Cardiac muscle cell (in vitro differentiated cells and primary cell): ENCODE data around the gene APP. TPM values are rescaled to one million over a fixed set of nuclear protein-coding genes. Genes with fewer than 3 reads are reported as not detected.
A peak's percentile ranks its signal among the peaks of the same experiment; 100 is the strongest.
"Not testable (repeated sequence)": the region's sequence is repeated elsewhere in the genome, so short reads cannot be mapped to it uniquely, and the experiment has no call there.

Experiments used
- DNase-seq, 2 donors: peaks; one replicate each; pipeline versions ENCODE4 v3.0.0 to v3.0.0-alpha.2; 2010 to 2017; ENCODE audit warnings: low read depth in 1 of 2, low spot score in 1 of 2
- H3K27ac ChIP-seq: fragments of 200-600 bp; sonication (generic); 2 replicates; pipeline ENCODE4 v1.5.1; 2016
- H3K27me3 ChIP-seq: fragments of 200-600 bp; sonication (generic); 2 replicates; pipeline ENCODE4 v1.6.0; 2016; ENCODE audit warnings: control low read depth
- H3K36me3 ChIP-seq: fragments of 200-600 bp; sonication (generic); 2 replicates; pipeline ENCODE4 v1.5.1; 2016; ENCODE audit warnings: control low read depth
- H3K4me1 ChIP-seq: fragments of 200-600 bp; sonication (generic); 2 replicates; pipeline ENCODE4 v1.8.1; 2017; ENCODE audit warnings: low read depth, mild to moderate bottlenecking, mixed run types
- H3K4me3 ChIP-seq: fragments of 200-600 bp; sonication (generic); 2 replicates; pipeline ENCODE4 v1.5.1; 2016; ENCODE audit warnings: mild to moderate bottlenecking
- H3K9me3 ChIP-seq: fragments of 200-600 bp; sonication (generic); 2 replicates; pipeline ENCODE4 v1.5.1; 2017; ENCODE audit warnings: low read depth, mild to moderate bottlenecking, control low read depth
- polyA plus RNA-seq: library from polyadenylated mRNA; unstranded; fragments of >200 nt; fragmentation: Nextera tagmentation; extraction: Ambion mirVana; gene quantifications from 2 replicates; pipeline ENCODE4 v1.2.1, GENCODE V29; 2016
- total RNA-seq: library from RNA; depleted of rRNA; stranded (reverse); fragments of >200 nt; gene quantifications from 2 replicates; pipeline ENCODE4 v1.2.3, GENCODE V29; 2016
- TF ChIP-seq, protein P1 (sequence below): IDR thresholded peaks from 2 replicates; pipeline ENCODE4 v1.5.1; 2012; ENCODE audit warnings: low read depth, mild to moderate bottlenecking, low read length

APP gene
- total and polyA plus RNA-seq, 2 experiments from 2014 or later, result 31.8 to 359 TPM

DNA sequence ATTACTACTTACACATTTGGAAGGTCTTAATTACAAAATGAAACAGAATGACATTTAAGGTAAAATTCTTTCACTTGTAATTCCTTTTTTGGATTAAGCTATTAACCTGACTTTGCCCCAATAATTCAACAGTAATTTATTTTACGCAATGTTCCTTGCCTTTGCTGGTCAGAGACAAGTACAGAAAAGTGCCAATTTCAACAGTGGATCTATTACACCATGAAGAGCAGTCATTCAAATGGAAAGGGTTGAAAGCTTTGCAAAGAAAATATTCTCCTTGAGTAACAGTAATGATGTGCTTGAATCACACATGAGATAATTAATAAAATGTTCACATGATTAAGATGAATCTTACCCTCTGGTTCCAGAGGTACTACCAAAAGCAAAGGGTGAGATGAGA, 84.7 kb downstream of the APP start:
- Histone ChIP-seq H3K9me3 (no peaks in the 10 kb centered on the region), H3K4me1 (peaks cover 7% of the 10 kb centered on the region), H3K27ac (no peak overlapping the region), H3K4me3 (no peak overlapping the region), H3K27me3 (no peaks in the 10 kb centered on the region), H3K36me3 (peaks cover 5% of the 10 kb centered on the region)
- TF ChIP-seq, protein P1, sequence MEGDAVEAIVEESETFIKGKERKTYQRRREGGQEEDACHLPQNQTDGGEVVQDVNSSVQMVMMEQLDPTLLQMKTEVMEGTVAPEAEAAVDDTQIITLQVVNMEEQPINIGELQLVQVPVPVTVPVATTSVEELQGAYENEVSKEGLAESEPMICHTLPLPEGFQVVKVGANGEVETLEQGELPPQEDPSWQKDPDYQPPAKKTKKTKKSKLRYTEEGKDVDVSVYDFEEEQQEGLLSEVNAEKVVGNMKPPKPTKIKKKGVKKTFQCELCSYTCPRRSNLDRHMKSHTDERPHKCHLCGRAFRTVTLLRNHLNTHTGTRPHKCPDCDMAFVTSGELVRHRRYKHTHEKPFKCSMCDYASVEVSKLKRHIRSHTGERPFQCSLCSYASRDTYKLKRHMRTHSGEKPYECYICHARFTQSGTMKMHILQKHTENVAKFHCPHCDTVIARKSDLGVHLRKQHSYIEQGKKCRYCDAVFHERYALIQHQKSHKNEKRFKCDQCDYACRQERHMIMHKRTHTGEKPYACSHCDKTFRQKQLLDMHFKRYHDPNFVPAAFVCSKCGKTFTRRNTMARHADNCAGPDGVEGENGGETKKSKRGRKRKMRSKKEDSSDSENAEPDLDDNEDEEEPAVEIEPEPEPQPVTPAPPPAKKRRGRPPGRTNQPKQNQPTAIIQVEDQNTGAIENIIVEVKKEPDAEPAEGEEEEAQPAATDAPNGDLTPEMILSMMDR, result no peak
- DNase-seq, result no peak

DNA sequence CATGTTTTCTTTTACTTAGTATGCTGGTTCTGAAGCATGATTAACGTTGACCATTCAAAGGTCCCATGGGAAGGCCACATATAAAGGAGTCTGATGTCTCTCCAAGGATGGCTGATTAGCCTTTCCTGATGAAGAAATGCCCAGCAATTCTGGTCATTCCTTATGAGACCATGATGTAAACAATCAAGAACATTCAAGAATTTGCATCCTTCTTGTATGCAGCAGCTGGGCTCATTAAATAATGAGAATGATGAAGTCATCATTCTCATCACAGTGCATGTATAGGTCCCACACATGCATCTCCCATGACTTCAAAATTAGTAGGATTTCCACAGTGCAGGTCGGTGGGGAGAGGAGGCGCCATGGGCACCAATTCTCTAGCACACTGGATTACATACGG, 85.4 kb downstream of the APP start:
- DNase-seq, result no peak
- TF ChIP-seq, protein P1, result no peak
- no peak overlapping the region for H3K4me3 ChIP-seq
- peaks cover 7% of the 10 kb centered on the region for H3K4me1 ChIP-seq
- H3K36me3 ChIP-seq, result peaks cover 5% of the 10 kb centered on the region
- no peaks in the 10 kb centered on the region for H3K9me3 ChIP-seq
- no peaks in the 10 kb centered on the region for H3K27me3 ChIP-seq
- H3K27ac ChIP-seq, result no peak overlapping the region

DNA sequence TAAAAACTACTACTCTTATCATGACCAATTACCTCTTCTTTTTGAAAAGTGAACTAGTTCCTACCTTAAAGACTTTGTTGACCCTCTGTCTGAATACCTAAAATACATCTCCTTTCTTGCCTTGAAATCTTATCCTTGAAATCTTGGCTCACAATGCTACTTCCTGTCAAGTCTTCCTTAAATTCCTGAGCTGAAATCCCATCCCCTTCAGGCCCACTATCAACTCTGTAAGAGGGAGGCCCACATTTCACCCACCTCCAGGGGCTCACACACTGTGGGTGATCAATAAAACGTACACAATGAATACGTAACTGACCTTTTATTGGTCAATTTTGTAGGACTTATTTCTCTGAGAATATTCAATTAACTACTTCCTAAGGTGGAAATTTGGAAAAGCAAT, 88.0 kb downstream of the APP start:
- Histone ChIP-seq H3K4me1 (peaks cover 7% of the 10 kb centered on the region), H3K27ac (peak overlapping the region; percentile 28), H3K36me3 (no peaks in the 10 kb centered on the region), H3K27me3 (no peaks in the 10 kb centered on the region), H3K4me3 (no peak overlapping the region), H3K9me3 (no peaks in the 10 kb centered on the region)
- no peak for DNase-seq
- TF ChIP-seq, protein P1, result no peak

DNA sequence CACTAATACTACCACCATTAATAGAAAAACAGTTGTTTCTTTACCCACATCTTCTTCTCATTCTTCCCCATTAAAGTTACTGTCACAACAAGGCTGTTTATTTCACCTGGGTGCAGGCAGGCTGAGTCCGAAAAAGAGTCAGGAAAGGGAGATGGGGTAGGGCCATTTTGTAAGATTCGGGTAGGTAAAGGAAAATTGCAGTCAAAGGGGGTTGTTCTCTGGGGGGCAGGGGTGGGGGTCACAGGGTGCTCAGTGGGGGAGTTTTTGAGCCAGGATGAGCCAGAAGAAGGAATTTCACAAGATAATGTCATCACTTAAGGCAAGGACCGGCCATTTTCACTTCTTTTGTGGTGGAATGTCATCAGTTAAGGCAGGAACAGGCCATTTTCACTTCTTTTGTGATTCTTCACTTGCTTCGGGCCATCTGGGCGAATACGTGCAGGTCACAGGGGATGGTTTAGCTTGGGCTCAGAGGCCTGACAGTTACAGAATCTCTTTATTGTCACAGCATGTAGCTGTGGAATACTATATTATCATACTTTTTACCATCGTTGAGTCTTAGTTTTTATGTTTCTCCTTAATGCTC, 89.3 kb downstream of the APP start:
- not testable (repeated sequence) for H3K36me3 ChIP-seq, H3K4me3 ChIP-seq, DNase-seq, H3K27me3 ChIP-seq, H3K4me1 ChIP-seq, H3K27ac ChIP-seq, H3K9me3 ChIP-seq

DNA sequence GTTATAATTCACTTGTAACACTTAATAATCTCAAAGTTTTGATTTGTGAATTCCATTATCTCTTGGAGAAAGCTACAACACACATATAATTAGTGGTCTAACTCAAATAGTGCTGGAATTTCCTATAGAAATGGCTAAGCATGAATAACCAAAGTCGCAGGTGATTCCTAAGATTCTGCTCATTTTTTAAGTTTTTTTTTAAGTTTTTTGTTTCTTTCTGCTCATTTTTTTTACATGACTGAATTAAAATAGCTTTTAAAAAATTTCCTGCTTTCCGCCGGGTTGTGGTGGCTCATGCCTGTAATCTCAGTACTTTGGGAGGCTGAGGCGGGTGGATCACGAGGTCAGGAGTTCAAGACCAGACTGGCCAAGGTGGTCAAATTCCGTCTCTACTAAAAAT, 90.4 kb downstream of the APP start:
- Histone ChIP-seq H3K27me3 (no peaks in the 10 kb centered on the region), H3K9me3 (no peaks in the 10 kb centered on the region), H3K4me3 (no peak overlapping the region), H3K27ac (no peak overlapping the region), H3K4me1 (peaks cover 7% of the 10 kb centered on the region), H3K36me3 (no peaks in the 10 kb centered on the region)
- no peak for DNase-seq
- TF ChIP-seq, protein P1, result no peak

DNA sequence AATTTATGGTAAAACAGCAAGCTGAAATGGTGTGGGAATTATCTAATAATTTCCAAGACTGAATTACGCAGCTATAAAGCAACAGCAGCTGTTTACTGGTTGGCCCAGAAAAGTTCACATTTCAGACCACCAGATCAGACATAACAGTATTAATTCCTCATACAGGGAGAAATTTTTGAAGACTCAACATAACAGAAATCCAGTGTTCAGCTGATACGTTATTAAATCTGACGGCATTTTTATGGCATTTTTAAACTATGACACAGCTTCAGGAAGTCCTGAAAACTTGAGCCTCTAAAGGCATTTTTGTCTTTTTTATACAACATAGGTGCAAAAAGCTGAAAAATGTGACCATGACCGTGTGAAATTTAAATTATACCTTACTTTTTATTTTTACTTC, 91.2 kb downstream of the APP start:
- no peak overlapping the region for H3K4me3 ChIP-seq
- no peaks in the 10 kb centered on the region for H3K36me3 ChIP-seq
- no peak for DNase-seq
- TF ChIP-seq, protein P1, result no peak
- no peaks in the 10 kb centered on the region for H3K27me3 ChIP-seq
- peaks cover 7% of the 10 kb centered on the region for H3K4me1 ChIP-seq
- no peak overlapping the region for H3K27ac ChIP-seq
- H3K9me3 ChIP-seq, result no peaks in the 10 kb centered on the region
